Astrocyte of the cerebellum (primary cell): ENCODE results near the gene ELAVL3.
"Not testable (repeated sequence)": the region's sequence is repeated elsewhere in the genome, so short reads cannot be mapped to it uniquely, and the experiment has no call there.

Source experiments
- DNase-seq: peaks from one replicate; pipeline ENCODE4 v3.0.0-alpha.2; 2011; ENCODE audit warnings: low read depth
- H3K4me3 ChIP-seq: 2 replicates; pipeline ENCODE4 v1.5.1; 2011; ENCODE audit warnings: mild to moderate bottlenecking, low read depth, low read length, moderate library complexity
- in situ Hi-C: cut with HindIII; loops from 2 replicates; pipeline ENCODE4 v1.10.0; 2017; ENCODE audit warnings: low sequenced_read_pairs
- TF ChIP-seq, protein P1 (sequence below): IDR thresholded peaks from 2 replicates; pipeline ENCODE4 v1.5.1; 2012; ENCODE audit warnings: low read length, low read depth, moderate library complexity, mild to moderate bottlenecking; ENCODE audit errors: missing control alignments

The ELAVL3 gene

DNA sequence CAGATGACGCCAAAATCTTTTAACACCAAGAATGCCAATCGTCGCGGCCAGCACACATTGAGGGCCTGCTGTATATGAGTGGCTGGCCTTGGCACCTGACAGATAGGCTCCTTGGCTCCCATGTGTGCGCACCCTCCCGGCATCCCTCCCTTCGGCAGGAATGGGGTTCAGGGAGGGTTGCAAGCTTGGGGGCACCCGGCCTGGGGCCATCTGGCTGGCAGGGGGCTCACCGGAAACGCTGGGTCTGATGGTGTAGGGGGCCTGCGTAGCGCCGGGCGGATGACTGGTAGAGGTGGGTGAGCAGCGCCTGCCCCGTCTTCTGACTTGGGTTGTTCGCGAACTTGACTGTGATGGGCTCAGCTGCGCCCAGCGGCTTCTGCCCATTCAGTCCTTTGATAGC lies 23.0 kb downstream of the ELAVL3 start:
- no peak for DNase-seq
- TF ChIP-seq, protein P1, sequence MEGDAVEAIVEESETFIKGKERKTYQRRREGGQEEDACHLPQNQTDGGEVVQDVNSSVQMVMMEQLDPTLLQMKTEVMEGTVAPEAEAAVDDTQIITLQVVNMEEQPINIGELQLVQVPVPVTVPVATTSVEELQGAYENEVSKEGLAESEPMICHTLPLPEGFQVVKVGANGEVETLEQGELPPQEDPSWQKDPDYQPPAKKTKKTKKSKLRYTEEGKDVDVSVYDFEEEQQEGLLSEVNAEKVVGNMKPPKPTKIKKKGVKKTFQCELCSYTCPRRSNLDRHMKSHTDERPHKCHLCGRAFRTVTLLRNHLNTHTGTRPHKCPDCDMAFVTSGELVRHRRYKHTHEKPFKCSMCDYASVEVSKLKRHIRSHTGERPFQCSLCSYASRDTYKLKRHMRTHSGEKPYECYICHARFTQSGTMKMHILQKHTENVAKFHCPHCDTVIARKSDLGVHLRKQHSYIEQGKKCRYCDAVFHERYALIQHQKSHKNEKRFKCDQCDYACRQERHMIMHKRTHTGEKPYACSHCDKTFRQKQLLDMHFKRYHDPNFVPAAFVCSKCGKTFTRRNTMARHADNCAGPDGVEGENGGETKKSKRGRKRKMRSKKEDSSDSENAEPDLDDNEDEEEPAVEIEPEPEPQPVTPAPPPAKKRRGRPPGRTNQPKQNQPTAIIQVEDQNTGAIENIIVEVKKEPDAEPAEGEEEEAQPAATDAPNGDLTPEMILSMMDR, result no peak
- in situ Hi-C loops, result no loop called here
- no peak overlapping the region for H3K4me3 ChIP-seq

- DNase-seq, result no peak
- in situ Hi-C loops, result no loop called here
- TF ChIP-seq, protein P1, result no peak
- no peak overlapping the region for H3K4me3 ChIP-seq
Observed at GRCh38 chr19:11457115-11457514, 23.7 kb downstream of the ELAVL3 start.

DNA sequence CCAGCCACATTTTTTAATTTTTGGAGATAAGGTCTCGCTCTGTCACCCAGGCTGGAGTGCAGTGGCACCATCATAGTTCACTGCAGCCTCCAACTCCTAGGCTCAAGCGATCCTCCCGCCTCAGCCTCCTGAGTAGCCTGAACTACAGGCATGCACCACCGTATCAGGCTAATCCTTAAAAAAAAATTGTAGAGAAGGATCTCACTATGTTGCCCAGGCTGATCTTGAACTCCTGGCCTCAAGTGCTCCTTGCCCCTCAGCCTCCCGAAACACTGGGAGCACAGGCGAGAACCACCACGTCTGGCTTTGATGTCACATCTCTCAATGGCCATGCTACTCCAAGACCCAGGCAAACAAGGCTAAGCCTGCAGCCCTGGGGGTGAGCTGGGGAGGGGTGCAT lies 24.2 kb downstream of the ELAVL3 start:
- DNase-seq, result no peak
- no peak overlapping the region for H3K4me3 ChIP-seq
- in situ Hi-C loops, result no loop called here
- TF ChIP-seq, protein P1, result no peak

- in situ Hi-C loops, H3K4me3 ChIP-seq, DNase-seq: not testable (repeated sequence)
Observed at GRCh38 chr19:11455233-11455554, 25.7 kb downstream of the ELAVL3 start.

GRCh38 chr19:11453468-11454341 lies 27.1 kb downstream of the ELAVL3 start:
- no peak for DNase-seq
- H3K4me3 ChIP-seq, result no peak overlapping the region
- TF ChIP-seq, protein P1, result peak; percentile 51
- in situ Hi-C loops, result no loop called here

GRCh38 chr19:11452620-11453310 lies 28.1 kb downstream of the ELAVL3 start:
- TF ChIP-seq, protein P1, result peak; percentile 14
- H3K4me3 ChIP-seq, result no peak overlapping the region
- in situ Hi-C loops, result no loop called here
- no peak for DNase-seq
